HG03442 (cell line): ENCODE data around the gene FIBP.

ENCODE experiments used
- ATAC-seq: cut with Tn5 transposase; IDR thresholded peaks from one replicate; pipeline ENCODE4 v1.9.1; 2021; ENCODE audit warnings: mild to moderate bottlenecking, moderate library complexity; ENCODE audit not compliant: unreplicated experiment

FIBP gene

DNA sequence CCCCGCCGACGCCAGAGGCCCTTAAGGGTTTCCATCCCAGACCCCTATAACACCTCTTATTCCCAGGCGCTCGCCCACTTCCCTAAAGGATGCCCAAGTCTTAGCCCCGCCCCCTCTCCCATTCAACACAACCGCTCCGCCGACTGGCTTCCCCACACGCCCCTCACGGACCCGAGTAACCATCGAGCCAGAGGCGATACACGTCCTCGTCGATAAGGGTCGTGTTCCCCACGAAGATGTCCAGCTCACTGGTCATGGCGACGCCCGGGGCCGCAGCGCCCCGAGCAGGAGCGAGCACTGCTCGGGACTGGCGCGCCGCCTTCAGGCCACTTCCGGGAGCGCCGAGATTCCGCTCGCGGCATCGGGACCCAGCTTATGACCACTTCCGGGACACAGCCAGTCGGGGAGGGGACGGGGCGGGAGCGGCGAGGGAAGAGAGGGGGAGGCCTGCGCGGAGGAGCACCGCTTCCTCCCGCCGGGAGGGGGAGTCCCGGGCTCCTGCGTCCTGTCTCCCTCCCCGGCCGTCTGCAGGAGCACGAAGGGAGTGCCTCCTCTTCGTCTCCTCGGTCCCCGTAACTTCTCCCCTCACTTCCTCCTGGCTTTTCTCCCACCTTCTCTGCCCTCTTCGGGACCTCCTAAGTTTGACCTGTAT, at the start of gene FIBP:
Gene FIBP, minus strand, starts transcription at position 309 of the 652 bp plus-strand sequence. Its CDS starts 53 bp downstream, at position 256.
- ATAC-seq = peak; percentile 35

DNA sequence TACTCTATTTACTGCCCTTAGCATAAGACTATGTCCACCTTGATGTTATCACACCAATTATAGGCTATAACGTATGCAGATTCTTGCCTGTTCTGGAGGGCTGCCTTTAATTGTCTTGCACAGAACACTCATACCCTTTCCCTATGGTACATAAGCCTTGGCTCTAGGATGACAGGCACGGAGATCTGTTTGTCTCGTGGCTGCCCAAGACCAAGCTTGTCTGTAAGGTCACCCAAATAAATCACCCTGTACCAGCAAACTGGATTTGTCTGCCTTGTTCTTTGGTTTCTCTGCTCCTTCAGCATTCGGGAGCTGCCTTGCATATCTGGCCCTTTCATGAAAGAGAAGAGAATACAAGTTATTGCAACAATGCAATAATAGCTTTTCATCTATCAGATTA, 49.5 kb upstream of the FIBP start:
- ATAC-seq = no peak

- no peak for ATAC-seq
Measured at GRCh38 chr11:65934014-65934413, 45.7 kb upstream of the FIBP start.

DNA sequence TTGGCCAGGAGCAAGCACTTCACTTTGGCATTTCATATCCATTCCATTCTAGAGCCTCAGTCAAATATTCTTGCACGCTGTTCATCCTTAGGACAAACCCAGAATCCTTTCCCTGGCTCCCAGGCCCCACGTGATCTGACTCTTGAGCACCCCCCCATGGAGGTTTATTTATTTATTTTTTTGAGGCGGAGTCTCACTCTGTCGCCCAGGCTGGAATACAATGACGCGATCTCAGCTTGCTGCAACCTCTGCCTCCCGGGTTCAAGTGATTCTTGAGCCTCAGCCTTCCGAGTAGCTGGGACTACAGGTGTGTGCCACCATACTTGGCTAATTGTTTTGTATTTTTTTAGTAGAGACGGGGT, 44.3 kb upstream of the FIBP start:
- no peak for ATAC-seq

GRCh38 chr11:65931773-65932557, 43.7 kb upstream of the FIBP start:
- no peak for ATAC-seq

DNA sequence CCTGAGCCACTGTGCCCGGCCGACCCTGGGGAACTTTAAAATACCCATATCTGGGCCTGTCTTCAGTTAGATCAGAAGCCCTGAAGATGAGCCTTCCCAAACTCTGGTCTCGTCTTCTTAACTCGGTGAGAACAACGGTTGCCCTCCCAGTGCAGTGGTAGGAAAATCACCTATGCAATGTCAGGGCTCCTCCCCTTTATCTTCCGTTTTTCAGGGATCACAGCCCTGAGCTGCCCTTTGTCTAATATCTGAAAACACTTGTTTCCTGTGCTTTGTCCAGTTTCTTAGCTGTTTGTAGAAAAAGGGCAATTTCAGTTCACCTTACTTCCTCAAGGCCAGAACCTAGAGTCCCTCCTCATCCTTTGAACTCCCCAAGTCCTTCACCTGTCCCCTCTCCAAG, 40.4 kb upstream of the FIBP start:
- ATAC-seq = no peak

- no peak for ATAC-seq
Measured at GRCh38 chr11:65927904-65928397, 39.7 kb upstream of the FIBP start.

GRCh38 chr11:65925397-65925796, 37.1 kb upstream of the FIBP start:
- no peak for ATAC-seq

DNA sequence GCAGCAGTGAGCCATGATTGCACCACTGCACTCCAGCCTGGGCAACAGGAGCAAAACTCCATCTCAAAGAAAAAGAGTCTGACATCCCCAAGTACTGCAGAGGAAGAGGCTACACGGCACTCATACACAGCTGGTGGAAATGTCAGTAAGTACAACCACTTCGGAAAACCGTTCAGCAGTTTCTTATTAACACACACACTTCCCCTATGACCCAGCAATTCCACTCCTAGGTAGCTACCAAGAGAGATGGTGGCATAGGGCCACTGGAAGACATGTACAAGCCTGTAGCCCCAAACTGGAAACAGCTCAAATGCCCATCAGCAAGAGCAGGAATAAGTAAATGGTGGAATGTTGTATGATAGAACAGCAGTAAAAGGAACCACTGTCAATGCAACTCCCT, 34.3 kb upstream of the FIBP start:
- ATAC-seq = no peak

DNA sequence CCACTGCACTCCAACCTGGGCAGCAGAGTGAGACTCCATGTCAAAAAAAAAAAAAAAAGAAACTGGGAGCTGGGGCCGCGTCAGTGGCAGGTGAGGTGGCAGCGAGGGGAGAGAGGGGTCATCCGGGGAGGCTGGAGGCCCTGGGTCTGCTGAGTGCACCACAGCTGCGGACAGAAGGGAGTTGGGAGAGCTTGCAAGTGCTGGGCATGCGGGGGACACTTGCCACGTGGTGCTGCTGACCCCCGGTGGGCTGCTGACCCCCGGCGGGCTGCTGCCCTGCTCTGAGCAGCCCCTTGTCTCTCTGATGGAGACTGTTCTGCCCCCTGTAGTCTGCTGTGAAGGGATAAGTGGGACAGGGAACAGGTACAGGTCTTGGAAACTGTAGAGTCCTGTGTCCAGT, 33.6 kb upstream of the FIBP start:
- no peak for ATAC-seq

DNA sequence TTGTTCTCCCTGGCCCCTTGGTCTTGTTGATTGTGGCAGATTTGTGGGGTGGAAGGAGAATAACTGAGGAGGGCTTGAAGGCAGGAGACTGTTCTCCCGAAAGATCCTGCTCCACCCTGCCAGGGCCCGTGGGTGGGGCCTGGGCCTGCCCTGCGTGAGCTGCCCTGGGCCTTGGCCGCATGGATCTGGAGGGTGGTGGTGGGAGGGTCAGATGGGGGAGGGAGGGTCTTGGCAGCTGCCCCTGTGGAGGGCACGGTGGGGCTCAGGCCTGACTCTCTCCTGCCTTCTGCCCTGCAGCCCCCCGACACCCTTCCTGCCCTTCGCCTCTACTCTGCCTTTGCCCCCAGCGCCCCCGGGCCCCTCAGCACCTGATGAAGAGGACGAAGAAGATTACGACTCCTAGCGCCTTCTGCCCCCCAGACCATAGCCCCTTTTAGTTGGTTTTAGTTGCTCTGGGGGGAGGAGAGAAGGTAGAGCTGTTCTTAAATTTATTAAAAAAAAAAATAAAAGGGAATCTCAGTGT, 32.8 kb upstream of the FIBP start:
- no peak for ATAC-seq

DNA sequence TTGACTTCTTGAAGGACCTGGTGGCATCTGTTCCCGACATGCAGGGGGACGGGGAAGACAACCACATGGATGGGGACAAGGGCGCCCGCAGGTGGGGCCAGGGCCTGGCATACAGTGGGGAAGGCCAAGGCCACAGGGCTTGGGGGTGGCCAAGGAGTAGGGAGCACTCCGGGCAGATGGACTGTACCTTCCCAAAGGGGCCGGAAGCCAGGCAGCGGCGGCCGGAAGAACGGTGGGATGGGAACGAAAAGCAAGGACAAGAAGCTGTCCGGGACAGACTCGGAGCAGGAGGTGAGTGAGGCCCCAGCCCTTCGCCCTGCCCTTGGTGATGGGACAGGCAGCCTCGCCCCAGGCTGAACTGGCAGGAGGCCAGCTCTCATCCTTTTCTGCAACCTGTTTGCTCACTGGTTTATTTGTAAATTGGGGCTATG, 32.1 kb upstream of the FIBP start:
- ATAC-seq = no peak

GRCh38 chr11:65919573-65920371, 31.5 kb upstream of the FIBP start:
- ATAC-seq = peak; percentile 44

DNA sequence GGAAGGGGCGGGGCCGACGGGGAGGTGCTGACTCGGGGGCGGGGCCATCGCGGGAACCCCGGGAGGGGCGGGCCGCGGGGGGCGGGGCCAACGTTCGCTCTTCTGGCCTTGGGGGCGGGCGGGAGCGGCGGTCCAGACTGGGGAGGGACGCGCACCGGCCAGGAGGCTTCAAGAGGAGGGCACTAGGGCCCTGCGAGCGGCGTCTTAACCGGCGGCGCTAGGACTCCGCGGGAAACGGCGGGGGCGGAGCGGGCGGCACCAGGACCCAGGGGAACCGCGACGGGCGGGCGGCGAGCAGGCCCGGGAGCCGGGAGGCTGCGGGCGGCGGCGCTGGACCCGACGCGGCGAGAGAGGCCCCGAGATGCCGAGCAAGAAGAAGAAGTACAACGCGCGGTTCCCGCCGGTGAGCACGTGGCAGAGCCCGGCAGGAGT, 30.9 kb upstream of the FIBP start, which contains the start of gene DRAP1:
Gene DRAP1, plus strand, starts transcription at position 286 of the 432 bp plus-strand sequence. Its CDS starts 76 bp downstream, at position 362.
- ATAC-seq = peak; percentile 79

GRCh38 chr11:65918211-65919140, 30.2 kb upstream of the FIBP start, which contains the start of gene C11orf68:
Gene C11orf68, minus strand, starts transcription at chr11:65919062. Its CDS starts 31 bp downstream, at chr11:65919031.
- peak; percentile 46 for ATAC-seq

DNA sequence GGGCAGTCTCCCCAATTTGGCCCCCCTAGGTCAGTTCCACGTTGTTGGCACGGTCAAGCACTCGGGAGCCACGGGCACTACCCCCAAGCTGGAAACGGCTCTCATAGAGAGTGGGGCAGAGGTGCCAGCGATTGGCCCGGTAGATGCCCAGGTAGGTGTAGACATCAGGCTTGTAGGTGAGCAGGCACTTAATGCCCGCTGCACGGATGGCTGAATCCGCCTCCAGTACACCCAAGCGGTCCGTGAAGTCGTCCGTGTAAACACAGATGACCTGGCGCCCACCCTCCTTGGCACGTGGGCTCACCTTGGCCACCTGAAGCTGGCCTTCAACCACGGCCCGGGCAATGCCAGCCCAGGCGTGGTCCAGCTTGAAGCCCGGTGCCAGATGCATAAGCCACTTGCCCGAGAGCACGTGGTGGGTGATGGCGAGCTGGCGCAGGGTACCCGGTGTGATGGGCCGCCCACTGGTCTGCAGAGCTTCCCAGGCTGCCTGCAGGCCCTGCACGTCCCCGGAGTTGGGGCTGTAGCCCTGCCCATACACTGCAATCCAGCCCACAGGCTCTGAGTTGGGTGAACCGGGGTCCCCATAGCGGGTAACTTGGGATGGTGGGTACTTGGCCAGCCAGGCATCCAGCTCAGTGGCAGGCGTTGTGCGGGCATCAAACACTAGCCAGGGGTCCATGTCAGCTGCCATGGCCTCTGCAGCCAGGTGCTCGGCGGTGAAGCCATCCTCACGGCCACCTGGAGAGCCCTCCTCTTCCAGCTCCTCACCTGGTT, 29.4 kb upstream of the FIBP start:
- ATAC-seq = no peak

DNA sequence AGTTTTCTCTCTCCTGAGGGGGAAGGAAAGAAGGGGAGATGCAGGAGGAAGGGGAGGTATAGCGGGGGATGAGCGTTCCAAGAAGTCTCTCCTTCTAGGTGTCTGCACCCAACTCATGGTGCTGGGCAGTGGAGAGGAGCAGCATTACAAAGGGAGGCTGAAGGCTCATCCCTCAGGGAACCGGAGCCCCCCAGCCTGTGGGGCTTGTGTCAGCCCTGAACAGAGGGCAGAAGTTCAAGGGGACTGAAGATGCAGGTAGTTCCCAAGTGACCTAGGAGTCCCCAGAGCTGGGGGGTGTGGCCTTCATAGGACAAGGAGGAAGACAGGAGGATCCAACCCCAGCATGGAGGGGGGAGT, 28.8 kb upstream of the FIBP start:
- no peak for ATAC-seq

GRCh38 chr11:65916391-65916790, 28.1 kb upstream of the FIBP start:
- no peak for ATAC-seq

- ATAC-seq = no peak
Measured at GRCh38 chr11:65915821-65916251, 27.6 kb upstream of the FIBP start.
